Measurements from ENCODE around the gene LSG1.
A peak's percentile ranks its signal among the peaks of the same experiment; 100 is the strongest.

Gene LSG1

DNA sequence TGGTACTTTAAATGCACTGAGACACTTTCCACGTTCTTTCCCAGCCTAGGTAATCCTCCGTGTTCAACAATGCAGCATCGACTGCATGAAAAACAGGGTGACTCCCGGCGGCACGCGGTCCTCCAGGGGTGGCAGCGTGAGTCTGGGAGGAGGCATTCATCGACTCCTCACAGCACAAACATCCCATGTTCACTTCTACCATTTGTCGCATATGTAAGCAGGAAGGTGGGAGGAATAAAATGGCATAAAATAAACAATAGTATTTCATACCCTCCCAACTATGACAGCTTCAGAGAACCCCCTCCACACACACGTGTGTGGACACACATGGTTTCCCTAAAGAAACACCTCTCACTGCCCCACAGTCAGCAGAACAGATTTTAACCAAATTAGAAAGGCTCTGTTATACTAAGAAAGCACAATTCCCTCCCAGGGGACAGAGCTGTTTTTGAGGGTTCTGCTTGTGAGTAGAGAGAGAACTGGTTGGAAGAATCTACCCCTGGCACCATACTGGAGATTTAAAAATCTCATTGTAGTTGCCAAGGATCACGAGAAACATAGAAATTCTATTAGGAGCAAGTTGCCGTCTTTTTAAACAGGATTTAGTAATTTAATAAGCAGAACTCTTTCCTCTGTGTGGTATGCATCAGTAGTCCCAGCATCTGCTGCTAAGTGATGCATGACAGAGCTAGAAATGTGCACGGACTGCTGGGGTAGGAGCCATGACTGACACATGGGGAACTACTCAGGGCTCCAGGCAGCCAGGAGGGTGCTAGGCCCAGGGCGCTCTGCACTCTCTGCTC lies 19.7 kb upstream of the LSG1 start:
- peaks cover 21% of the 10 kb centered on the region for H3K36me3 Mint-ChIP-seq
- peak overlapping the region; percentile 11 for H3K27ac Mint-ChIP-seq
- no peak overlapping the region for H3K4me3 Mint-ChIP-seq
- no peak for ATAC-seq
- peaks cover 42% of the 10 kb centered on the region for H3K4me1 Mint-ChIP-seq
- H3K9me3 Mint-ChIP-seq: no peaks in the 10 kb centered on the region
- DNase-seq (ENCODE audit: low spot score in 2 of 2): no peak

DNA sequence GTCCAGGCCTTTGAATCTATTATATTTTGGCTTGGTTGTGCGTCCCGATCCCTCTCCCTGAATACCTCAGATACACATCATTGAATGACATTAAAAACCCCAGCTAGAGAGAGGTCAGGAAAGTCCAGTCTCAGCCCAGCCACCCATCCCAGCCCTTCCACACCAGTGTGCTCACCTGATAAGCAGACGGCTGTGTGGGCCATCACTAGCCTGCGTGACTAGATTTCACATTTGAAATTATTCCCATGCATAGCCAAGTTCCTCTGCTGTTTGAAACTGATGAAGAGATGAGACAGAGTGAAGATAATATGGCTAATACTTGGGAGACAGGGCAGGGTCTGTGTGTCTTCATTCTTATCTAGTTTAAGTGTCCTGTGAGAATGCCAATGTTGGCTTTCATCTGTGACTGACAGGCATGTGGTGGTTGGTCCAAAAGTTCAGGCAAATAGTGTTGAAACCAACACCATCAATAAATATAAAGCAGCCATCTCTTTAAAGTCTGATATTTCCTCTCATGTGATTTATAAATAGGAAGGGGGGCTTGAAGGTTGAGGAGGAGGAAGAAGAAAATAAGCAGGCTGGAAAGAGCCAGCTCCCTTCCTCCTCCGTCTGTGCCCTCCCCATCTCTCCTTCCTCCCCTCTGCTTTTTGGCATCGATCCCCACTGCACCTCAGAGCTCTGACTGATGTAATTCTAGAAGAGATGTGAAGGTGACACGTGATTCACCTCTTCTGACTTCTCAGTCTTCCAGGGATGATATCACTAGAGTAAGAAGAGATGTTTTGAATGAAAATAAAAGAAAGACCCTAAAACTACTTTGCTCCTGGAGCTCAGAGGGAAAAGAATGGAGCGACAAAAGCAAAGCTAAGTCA lies 18.7 kb upstream of the LSG1 start:
- peak overlapping the region; percentile 10 for H3K4me3 Mint-ChIP-seq
- ATAC-seq: no peak
- peaks cover 30% of the 10 kb centered on the region for H3K36me3 Mint-ChIP-seq
- DNase-seq (ENCODE audit: low spot score in 2 of 2): no peak
- H3K27ac Mint-ChIP-seq: peak overlapping the region; percentile 11
- peaks cover 48% of the 10 kb centered on the region for H3K4me1 Mint-ChIP-seq
- no peaks in the 10 kb centered on the region for H3K9me3 Mint-ChIP-seq

- H3K36me3 Mint-ChIP-seq: peaks cover 34% of the 10 kb centered on the region
- DNase-seq (ENCODE audit: low spot score in 2 of 2): no peak
- no peak for ATAC-seq
- peak overlapping the region; percentile 83 for H3K27ac Mint-ChIP-seq
- no peaks in the 10 kb centered on the region for H3K9me3 Mint-ChIP-seq
- peaks cover 56% of the 10 kb centered on the region for H3K4me1 Mint-ChIP-seq
- peak overlapping the region; percentile 92 for H3K4me3 Mint-ChIP-seq
Observed at GRCh38 chr3:194689493-194689944, 17.5 kb upstream of the LSG1 start.

- ATAC-seq (no peak), DNase-seq (ENCODE audit: low spot score in 2 of 2) (no peak)
- H3K4me1 Mint-ChIP-seq: peaks cover 61% of the 10 kb centered on the region
- no peaks in the 10 kb centered on the region for H3K9me3 Mint-ChIP-seq
- peaks cover 34% of the 10 kb centered on the region for H3K36me3 Mint-ChIP-seq
- peak overlapping the region; percentile 92 for H3K4me3 Mint-ChIP-seq
- H3K27ac Mint-ChIP-seq: peak overlapping the region; percentile 83
Observed at GRCh38 chr3:194688946-194689345, 17.0 kb upstream of the LSG1 start.

DNA sequence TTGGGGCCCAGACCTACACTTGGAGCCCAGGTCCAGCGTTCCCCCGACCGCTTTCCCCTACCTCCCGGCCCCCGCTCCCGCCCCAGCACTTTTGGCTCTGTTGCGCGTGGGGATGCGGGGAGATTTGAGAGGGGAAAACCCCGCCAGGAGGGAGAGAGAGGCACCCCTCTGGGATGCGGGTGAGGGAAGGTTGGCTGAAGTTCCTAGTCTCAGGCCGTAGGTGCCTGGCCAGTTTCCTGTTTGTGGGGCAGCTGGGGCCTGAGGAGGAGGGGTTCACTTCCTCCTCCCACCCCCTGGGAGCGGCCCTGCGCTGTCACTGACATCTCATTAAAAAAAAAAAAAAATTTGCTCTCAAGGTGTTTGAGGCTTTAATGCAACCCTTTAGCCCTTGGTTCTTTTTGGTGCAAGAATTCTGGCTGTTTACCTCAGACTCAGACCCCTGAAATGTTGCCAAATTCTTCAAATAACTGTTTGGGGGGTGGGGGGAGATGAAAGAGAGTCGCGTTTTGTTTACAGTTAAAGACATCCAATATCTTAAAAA lies 16.3 kb upstream of the LSG1 start:
- H3K4me1 Mint-ChIP-seq: peaks cover 65% of the 10 kb centered on the region
- H3K9me3 Mint-ChIP-seq: no peaks in the 10 kb centered on the region
- DNase-seq (ENCODE audit: low spot score in 2 of 2): no peak
- ATAC-seq: peak; percentile 4
- H3K4me3 Mint-ChIP-seq: peak overlapping the region; percentile 92
- peak overlapping the region; percentile 83 for H3K27ac Mint-ChIP-seq
- H3K36me3 Mint-ChIP-seq: peaks cover 34% of the 10 kb centered on the region

GRCh38 chr3:194687638-194688199 lies 15.7 kb upstream of the LSG1 start:
- H3K4me1 Mint-ChIP-seq: peaks cover 66% of the 10 kb centered on the region
- H3K4me3 Mint-ChIP-seq: peak overlapping the region; percentile 92
- peak overlapping the region; percentile 83 for H3K27ac Mint-ChIP-seq
- peak; percentile 71 for ATAC-seq
- H3K36me3 Mint-ChIP-seq: peaks cover 34% of the 10 kb centered on the region
- peak; percentile 64 to 85 for DNase-seq (ENCODE audit: low spot score in 2 of 2)
- H3K9me3 Mint-ChIP-seq: no peaks in the 10 kb centered on the region

DNA sequence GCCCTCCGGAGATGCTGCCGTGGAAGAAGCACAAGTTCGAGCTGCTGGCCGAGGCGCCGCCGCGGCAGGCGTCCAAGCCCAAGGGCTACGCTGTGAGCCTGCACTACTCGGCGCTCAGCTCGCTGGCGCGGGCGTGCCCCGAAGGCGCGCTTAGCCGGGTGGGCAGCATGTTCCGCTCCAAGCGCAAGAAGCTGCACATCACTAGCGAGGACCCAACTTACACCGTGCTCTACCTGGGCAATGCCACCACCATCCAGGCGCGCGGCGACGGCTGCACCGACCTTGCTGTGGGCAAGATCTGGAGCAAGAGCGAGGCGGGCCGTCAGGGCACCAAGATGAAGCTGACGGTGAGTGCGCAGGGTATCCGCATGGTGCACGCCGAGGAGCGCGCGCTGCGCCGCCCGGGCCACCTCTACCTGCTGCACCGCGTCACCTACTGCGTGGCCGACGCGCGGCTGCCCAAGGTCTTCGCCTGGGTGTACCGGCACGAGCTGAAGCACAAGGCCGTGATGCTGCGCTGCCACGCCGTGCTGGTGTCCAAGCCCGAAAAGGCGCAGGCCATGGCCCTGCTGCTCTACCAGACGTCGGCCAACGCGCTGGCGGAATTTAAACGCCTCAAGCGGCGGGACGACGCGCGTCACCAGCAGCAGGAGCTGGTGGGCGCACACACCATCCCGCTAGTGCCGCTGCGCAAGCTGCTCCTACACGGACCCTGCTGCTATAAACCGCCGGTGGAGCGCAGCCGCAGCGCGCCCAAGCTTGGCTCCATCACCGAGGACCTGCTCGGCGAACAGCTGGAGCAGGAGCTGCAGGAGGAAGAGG lies 15.0 kb upstream of the LSG1 start:
- peak in 1 of 2 donors; percentile 72 for DNase-seq (ENCODE audit: low spot score in 2 of 2)
- Mint-ChIP-seq H3K27ac (peak overlapping the region; percentile 93), H3K9me3 (no peaks in the 10 kb centered on the region), H3K4me3 (peak overlapping the region; percentile 92), H3K4me1 (peaks cover 73% of the 10 kb centered on the region), H3K36me3 (peaks cover 34% of the 10 kb centered on the region)
- peak; percentile 3 for ATAC-seq

DNA sequence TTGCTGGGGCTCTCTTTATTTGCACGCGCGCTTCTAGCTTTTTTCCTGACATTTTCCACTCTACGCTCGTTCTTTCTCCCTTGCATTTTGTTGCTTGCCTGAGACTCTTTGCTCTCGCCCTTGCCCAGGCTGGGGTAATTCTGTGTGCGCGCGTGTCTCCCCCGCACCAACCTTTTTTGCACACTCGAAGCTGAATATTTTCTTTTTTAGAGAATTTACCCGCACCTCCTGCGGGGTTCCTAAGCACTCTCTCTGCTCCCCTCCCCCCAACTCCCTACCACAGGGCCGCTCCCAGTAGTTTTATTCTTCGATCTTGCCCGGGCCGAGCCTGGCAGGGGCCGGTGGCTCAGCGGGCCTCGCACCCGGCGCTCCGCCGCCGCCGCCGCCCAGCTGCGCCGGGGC lies 14.4 kb upstream of the LSG1 start:
- Mint-ChIP-seq H3K4me3 (peak overlapping the region; percentile 92), H3K27ac (peak overlapping the region; percentile 93), H3K4me1 (peaks cover 74% of the 10 kb centered on the region), H3K9me3 (no peaks in the 10 kb centered on the region), H3K36me3 (peaks cover 34% of the 10 kb centered on the region)
- DNase-seq (ENCODE audit: low spot score in 2 of 2) (no peak), ATAC-seq (no peak)

- H3K4me3 Mint-ChIP-seq: peak within 1 kb of the TSS; percentile 92
- DNase-seq (ENCODE audit: low spot score in 2 of 2): peak; percentile 77 to 93
- peaks cover 34% of the 10 kb centered on the region for H3K36me3 Mint-ChIP-seq
- peak within 1 kb of the TSS; percentile 93 for H3K27ac Mint-ChIP-seq
- H3K9me3 Mint-ChIP-seq: no peaks in the 10 kb centered on the region
- ATAC-seq: peak; percentile 73
- peaks cover 68% of the 10 kb centered on the region for H3K4me1 Mint-ChIP-seq
Observed at GRCh38 chr3:194685718-194686413, 13.9 kb upstream of the LSG1 start, which contains the start of gene FAM43A. Gene FAM43A (plus strand): TSS chr3:194685883. CDS start chr3:194686827, 944 bp downstream.

GRCh38 chr3:194685065-194685717 lies 13.2 kb upstream of the LSG1 start:
- DNase-seq (ENCODE audit: low spot score in 2 of 2) (no peak), ATAC-seq (peak; percentile 61)
- Mint-ChIP-seq H3K4me1 (peaks cover 64% of the 10 kb centered on the region), H3K9me3 (no peaks in the 10 kb centered on the region), H3K27ac (peak overlapping the region; percentile 93), H3K4me3 (peak overlapping the region; percentile 92), H3K36me3 (peaks cover 34% of the 10 kb centered on the region)

DNA sequence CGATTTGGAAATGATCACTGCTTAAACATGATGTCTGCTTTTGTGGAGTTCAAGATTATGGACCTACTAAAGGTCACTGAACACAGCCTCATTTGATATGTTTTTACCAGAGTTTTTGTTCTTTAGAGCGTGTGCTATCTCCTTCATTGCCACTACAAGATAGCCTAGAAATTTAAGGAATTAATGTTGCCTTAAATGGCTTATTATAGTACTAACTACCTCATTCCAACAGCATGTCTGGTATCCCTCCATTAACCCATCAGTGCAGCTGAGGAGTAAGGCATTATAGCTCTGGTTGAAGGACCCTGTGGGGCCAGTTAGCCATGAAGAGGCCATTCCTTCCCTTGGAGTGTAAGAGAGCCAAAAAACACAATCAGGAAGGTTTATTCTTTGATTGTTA lies 11.4 kb upstream of the LSG1 start:
- Mint-ChIP-seq H3K27ac (no peak overlapping the region), H3K36me3 (peaks cover 20% of the 10 kb centered on the region), H3K9me3 (no peaks in the 10 kb centered on the region), H3K4me3 (no peak overlapping the region), H3K4me1 (peaks cover 47% of the 10 kb centered on the region)
- DNase-seq (ENCODE audit: low spot score in 2 of 2) (no peak), ATAC-seq (no peak)

GRCh38 chr3:194682694-194683310 lies 10.8 kb upstream of the LSG1 start:
- Mint-ChIP-seq H3K9me3 (no peaks in the 10 kb centered on the region), H3K4me3 (peak overlapping the region; percentile 47), H3K27ac (no peak overlapping the region), H3K36me3 (peaks cover 18% of the 10 kb centered on the region), H3K4me1 (peaks cover 44% of the 10 kb centered on the region)
- ATAC-seq: peak; percentile 75
- peak in 1 of 2 donors; percentile 84 for DNase-seq (ENCODE audit: low spot score in 2 of 2)

- peaks cover 40% of the 10 kb centered on the region for H3K4me1 Mint-ChIP-seq
- peak overlapping the region; percentile 47 for H3K4me3 Mint-ChIP-seq
- H3K27ac Mint-ChIP-seq: peak overlapping the region; percentile 23
- H3K9me3 Mint-ChIP-seq: no peaks in the 10 kb centered on the region
- DNase-seq (ENCODE audit: low spot score in 2 of 2) (no peak), ATAC-seq (no peak)
- peaks cover 14% of the 10 kb centered on the region for H3K36me3 Mint-ChIP-seq
Observed at GRCh38 chr3:194682189-194682693, 10.2 kb upstream of the LSG1 start.

Measured in stimulated activated effector memory CD8-positive, alpha-beta T cell treated with anti-CD3 and anti-CD28 coated beads, Interleukin-12 subunit alpha, Interleukin-12 subunit beta, amount 100 ng/mL, for 72 hours (primary cell).